GM18520 (cell line): ENCODE results near the gene BNIP2.
"Not testable (repeated sequence)": the region's sequence is repeated elsewhere in the genome, so short reads cannot be mapped to it uniquely, and the experiment has no call there.

Source experiments
- ATAC-seq: cut with Tn5 transposase; IDR thresholded peaks from one replicate; pipeline ENCODE4 v1.9.1; 2021; ENCODE audit not compliant: unreplicated experiment

Gene BNIP2

DNA sequence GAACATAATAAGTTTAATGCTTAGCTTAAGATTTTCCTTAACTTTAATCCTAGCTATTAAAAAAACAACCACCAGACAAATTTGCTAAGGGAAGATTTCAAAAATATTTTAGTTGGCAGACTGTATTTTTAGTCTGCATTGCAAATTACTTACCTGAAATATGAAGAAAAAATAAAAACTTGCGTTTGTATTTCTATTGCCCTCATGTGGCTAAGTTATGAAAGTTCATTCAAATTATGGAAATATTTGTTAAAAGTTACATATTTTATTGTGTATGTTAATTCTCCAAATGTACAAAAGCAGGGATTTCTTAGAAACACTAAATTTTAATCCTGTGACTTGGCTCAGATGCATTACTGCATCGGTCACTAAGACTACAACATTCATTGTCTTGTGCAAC, 46.8 kb downstream of the BNIP2 start:
- no peak for ATAC-seq

DNA sequence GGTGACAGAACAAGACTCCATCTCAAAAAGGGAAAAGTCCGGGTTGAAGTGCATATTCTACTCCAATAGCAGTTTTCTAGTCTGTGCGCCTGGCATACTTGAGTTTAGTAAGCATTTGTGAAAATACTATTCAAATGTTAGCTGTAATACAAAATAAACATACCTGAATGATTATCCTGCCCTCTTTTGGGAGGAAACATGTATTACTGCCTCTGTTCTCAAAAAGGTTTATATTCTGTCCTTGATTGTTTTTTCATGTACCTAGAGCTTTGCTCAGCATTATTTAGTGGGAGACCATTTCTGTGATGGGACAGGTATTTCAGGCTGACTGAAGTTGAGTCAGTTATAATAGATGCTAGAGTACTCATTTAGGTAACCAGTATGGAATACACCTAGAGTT, 51.6 kb downstream of the BNIP2 start:
- not testable (repeated sequence) for ATAC-seq

DNA sequence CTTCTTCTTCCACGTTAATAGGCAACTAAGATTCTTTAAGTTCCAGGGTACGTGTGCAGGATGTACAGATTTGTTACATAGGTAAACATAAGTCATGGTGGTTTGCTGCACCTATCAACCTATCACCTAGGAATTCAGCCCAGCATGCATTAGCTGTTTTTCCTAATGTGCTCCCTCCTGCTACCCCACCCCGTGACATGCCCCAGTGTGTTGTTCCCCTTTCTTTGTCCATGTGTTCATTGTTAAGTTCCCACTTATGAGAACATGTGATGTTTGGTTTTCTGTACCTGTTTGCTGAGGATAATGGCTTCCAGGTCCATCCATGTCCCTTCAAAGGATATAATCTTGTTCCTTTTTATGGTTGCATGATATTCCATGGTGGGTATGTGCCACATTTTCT, 52.9 kb downstream of the BNIP2 start:
- ATAC-seq, result no peak

DNA sequence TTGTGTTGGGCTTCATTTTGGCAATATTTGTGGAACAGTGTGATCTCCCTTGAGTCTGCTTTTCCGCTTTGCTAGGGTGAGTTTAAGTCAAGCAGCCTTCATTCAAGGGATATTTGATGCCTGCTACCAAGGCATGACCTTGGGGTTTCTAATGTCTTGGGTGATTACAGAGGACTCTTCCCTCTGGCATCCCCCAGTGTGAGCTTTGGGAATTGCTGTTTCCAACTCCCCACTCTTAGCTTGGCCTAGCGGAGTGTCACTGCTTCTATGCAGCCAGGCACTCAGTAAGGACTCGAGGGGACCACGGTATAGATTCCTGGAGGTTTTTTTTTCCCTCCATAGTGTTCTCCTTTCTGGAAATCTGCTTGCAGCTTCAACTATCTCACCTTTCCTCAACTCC, 56.4 kb downstream of the BNIP2 start:
- no peak for ATAC-seq

DNA sequence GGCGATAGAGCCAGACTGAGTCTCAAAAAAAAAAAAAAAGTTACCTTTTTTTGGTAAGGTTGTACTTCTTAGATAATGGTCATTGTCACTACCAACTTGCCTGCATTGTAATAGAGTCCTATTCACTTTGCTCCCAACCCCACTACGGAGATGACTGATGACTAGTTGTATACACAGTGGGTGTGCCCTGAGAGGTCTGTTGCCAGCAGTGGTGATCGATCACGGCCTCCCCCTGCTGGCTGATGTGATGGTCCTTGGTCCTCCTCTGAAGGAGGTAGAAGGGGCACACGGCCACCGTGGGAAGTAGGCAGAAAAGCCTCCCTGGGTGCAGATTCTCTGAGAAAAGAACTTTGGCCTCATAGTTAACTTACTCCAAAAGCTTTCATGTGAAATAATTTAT, 66.8 kb downstream of the BNIP2 start:
- ATAC-seq, result no peak

DNA sequence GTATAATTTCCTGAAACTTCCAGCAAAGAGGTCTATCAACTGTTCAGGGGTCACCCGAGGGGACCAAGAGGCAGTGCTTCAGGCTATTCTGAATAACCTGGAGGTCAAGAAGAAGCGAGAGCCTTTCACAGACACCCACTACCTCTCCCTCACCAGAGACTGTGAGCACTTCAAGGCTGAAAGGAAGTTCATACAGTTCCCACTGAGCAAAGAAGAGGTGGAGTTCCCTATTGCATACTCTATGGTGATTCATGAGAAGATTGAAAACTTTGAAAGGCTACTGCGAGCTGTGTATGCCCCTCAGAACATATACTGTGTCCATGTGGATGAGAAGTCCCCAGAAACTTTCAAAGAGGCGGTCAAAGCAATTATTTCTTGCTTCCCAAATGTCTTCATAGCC, 70.7 kb downstream of the BNIP2 start:
- ATAC-seq, result no peak

DNA sequence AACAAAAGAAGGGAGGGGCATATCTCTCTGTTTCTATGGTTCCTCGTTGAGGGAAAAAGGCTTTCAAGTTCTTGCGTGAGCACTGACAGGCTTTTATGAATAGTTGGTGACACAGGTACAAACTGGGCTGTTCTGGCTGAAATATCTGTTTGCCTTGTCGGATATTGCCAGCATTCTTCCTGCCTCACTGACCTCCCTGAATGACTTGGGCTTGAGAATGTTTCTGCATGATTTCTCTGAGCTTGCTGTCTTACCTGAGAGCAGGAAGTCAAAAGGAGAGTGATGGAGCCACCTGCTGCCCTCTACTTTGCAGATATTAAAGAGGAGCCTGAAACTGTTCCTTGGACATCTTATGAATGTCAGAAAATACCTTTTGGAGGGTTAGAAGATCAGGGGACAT, 72.7 kb downstream of the BNIP2 start:
- no peak for ATAC-seq

DNA sequence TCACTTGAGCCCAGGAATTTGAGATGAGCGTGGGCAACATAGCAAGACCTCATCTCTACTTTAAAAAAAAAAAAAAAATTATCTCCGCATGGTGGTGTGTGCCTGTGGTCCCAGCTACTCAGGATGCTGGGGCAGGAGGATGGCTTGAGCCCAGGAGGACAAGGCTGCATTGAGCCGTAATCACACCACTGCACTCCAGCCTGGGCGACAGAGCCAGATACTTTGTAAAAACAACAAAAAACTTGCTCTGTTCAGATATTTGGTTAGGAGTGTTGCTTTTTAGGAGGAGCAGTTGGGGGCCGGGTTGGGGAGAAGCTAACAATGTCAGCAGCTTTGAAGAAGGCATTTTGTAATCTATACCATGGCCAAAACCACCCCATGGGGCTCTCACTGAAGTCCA, 73.5 kb downstream of the BNIP2 start:
- ATAC-seq, result no peak

DNA sequence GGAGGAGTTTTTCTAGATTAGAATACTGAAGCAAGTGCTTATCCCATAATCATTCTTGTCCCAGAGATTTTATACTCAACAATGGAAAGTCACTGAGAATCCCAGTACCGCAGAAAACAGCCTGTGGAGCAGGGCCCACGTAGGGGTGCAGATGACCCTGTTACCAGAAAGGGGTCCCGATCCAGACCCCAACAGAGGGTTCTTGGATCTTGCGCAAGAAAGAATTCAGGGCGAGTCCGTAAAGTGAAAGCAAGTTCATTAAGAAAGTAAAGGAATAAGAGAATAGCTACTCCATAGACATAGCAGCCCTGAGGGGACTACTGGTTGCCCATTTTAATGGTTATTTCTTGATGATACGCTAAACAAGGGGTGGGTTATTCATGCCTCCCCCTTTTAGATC, 75.0 kb downstream of the BNIP2 start:
- ATAC-seq, result no peak

DNA sequence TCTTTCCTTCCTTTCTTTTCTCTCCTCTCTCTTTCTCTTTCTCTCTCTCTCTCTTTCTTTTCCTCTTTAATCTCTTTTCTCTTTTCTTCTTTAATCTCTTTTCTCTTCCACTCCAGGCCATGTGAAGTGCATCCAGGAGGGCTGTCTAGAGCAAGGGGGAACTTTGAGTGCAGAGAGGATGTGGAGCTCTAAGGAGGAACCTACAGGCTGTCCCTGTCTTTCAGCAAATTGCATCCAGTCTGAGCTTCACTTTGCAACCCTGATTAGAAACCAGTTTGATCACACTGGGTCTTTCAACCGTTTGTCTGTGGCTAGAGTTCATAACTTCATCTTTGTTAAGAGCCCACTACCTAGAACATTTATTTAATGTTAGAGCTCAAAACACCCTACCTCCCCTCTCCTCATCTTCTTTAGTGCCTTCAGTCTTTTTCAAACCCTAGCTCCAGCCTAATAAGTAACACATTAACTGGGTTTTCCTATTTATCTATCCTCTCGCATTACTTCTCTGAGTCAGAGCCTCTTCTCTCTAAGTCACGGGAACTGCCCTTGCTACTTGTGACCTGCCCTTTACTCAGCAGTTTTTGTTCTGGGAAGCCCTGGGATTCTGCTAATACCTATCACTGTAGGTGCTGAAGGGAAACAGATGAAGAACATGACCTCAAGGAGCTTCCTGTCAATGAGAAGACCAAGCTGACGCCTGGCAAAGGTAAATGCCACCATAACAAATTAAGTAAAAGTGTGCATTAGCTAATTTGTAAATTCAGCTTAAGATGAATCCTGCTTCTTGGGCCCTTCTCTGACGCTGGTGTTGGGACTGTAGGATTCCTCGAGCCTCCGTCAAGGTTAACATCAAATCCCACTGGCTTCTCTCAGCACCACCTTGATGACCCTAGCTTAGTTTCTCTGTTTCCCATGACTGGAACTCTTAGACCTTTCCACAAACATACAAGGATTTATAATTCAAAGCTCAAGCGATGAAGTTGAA, 77.6 kb downstream of the BNIP2 start, which contains the start of gene GCNT3:
Gene GCNT3, plus strand, starts transcription at position 508 of the 985 bp plus-strand sequence. CDS start 6,456 bp downstream, outside the sequence.
- no peak for ATAC-seq

DNA sequence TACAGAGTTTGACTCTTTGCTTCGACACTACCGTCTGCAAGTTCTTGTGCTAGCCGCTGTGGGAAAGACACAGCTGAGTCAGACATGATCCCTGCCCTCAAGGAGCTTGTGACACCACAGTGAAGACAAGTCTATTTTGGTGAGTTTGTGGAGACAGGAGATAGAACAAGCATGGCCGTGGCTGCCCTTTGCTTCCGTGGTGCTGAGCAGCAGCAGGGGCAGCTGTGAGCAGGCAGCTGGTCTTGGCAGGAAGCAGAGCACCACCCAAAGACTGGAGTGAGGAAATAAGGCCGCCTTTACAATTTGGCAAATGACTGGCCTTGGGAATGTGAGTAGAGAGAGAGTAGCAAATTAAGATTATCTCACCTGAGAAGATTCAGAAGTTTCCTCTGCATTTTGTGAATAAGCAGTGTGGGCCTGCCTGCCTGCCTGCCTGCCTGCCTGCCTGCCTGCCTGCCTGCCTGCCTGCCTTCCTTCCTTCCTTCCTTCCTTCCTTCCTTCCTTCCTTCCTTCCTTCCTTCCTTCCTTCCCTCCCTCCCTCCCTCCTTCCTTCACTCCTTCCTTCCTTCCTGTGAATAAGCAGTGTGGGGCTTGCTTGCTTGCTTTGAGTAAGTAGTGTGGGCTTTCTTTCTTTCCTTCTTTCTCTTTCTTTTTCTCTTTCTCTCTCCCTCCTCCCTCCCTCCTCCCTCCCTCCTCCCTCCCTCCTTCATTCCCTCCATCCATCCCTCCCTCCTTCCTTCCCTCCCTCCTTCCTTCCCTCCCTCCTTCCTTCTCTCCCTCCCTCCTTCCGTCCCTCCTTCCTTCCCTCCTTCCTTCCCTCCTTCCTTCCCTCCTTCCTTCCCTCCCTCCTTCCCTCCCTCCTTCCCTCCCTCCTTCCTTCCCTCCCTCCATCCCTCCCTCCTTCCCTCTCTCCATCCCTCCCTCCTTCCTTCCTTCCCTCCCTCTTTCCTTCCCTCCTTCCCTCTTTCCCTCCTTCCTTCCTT, 79.1 kb downstream of the BNIP2 start:
- no peak for ATAC-seq
